A549 (cell line): ENCODE results near the gene DNMT1.

Experiments used
- MAFK ChIP-seq: fragments of 450-650 bp; IDR thresholded peaks from 2 replicates; pipeline ENCODE4 v1.6.1; 2014; ENCODE audit not compliant: partially characterized antibody
- POLR2A ChIP-seq: IDR thresholded peaks from 2 replicates; pipeline ENCODE4 v1.6.1; 2012; ENCODE audit warnings: mild to moderate bottlenecking, low read length
- RAD21 ChIP-seq, 2 experiments: fragments of >200 bp in 1 of 2; sonication (Bioruptor Twin) in 1 of 2; formaldehyde crosslinking in 1 of 2; IDR thresholded peaks in 1 of 2; conservative IDR thresholded peaks in 1 of 2; 2 replicates in 1 of 2; 3 replicates in 1 of 2; pipeline ENCODE4 v1.6.1; 2012 to 2018; ENCODE audit warnings: inconsistent platforms in 1 of 2
- TF ChIP-seq, protein P1 (sequence below): fragments of >200 bp; sonication (Bioruptor Twin); formaldehyde crosslinking; IDR thresholded peaks from 3 replicates; pipeline ENCODE4 v1.5.1; 2016
- TF ChIP-seq, protein P2 (sequence below): IDR thresholded peaks from 2 replicates; pipeline ENCODE4 v1.6.1; 2012
- TF ChIP-seq, protein P3 (sequence below): fragments of 450-650 bp; IDR thresholded peaks from 2 replicates; pipeline ENCODE4 v1.6.1; 2014; ENCODE audit warnings: antibody characterized with exemption
- TF ChIP-seq, protein P4 (sequence below): fragments of 200-600 bp; sonication (generic); IDR thresholded peaks from 2 replicates; pipeline ENCODE4 v1.6.1; 2016; ENCODE audit warnings: antibody characterized with exemption, mild to moderate bottlenecking, moderate library complexity

DNA sequence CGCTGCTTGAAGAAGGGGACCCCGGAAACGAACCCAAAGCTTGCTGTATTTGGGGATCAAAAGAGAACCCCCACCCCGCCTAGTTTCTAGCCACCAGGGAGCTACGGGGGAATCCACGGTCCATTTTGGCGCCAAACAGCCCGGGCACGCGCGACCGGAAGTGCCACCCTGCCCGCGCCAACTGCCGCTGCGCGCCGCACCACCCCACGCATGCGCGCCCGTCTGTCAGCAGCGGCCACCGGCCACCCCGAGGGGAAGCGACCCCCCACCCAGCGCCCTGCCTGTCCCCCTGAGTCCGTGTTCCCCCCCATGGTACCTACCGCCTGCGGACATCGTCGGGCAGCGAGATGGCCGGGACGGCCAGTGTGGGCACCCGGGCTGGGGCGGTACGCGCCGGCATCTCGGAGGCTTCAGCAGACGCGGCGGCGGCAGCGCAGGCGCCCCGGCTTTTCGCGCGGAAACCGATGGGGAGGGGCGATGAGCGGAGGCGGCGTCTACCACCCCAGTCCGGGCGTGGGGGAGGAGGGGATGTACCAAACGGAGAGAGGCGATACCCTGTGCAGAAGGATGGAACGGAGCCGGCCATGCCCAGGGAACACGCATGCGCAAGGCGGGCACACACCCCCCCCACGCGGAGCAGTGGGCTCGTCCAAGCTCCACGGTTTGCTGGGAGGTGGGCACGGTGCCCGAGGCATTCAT is at the start of gene DNMT1:
- TF ChIP-seq MAFK, result no peak
- TF ChIP-seq, protein P1, sequence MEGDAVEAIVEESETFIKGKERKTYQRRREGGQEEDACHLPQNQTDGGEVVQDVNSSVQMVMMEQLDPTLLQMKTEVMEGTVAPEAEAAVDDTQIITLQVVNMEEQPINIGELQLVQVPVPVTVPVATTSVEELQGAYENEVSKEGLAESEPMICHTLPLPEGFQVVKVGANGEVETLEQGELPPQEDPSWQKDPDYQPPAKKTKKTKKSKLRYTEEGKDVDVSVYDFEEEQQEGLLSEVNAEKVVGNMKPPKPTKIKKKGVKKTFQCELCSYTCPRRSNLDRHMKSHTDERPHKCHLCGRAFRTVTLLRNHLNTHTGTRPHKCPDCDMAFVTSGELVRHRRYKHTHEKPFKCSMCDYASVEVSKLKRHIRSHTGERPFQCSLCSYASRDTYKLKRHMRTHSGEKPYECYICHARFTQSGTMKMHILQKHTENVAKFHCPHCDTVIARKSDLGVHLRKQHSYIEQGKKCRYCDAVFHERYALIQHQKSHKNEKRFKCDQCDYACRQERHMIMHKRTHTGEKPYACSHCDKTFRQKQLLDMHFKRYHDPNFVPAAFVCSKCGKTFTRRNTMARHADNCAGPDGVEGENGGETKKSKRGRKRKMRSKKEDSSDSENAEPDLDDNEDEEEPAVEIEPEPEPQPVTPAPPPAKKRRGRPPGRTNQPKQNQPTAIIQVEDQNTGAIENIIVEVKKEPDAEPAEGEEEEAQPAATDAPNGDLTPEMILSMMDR, result no peak
- TF ChIP-seq, protein P2, sequence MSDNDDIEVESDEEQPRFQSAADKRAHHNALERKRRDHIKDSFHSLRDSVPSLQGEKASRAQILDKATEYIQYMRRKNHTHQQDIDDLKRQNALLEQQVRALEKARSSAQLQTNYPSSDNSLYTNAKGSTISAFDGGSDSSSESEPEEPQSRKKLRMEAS, result peak; percentile 74; the same call in 1 of the 2 replicates
- TF ChIP-seq POLR2A, result peak; percentile 65
- TF ChIP-seq, protein P3, sequence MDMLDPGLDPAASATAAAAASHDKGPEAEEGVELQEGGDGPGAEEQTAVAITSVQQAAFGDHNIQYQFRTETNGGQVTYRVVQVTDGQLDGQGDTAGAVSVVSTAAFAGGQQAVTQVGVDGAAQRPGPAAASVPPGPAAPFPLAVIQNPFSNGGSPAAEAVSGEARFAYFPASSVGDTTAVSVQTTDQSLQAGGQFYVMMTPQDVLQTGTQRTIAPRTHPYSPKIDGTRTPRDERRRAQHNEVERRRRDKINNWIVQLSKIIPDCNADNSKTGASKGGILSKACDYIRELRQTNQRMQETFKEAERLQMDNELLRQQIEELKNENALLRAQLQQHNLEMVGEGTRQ, result no peak
- TF ChIP-seq RAD21 (conservative IDR thresholded peaks at IDR 0.05 in 1 of 2, IDR thresholded peaks at IDR 0.05 in 1 of 2), result no peak
- TF ChIP-seq, protein P4, sequence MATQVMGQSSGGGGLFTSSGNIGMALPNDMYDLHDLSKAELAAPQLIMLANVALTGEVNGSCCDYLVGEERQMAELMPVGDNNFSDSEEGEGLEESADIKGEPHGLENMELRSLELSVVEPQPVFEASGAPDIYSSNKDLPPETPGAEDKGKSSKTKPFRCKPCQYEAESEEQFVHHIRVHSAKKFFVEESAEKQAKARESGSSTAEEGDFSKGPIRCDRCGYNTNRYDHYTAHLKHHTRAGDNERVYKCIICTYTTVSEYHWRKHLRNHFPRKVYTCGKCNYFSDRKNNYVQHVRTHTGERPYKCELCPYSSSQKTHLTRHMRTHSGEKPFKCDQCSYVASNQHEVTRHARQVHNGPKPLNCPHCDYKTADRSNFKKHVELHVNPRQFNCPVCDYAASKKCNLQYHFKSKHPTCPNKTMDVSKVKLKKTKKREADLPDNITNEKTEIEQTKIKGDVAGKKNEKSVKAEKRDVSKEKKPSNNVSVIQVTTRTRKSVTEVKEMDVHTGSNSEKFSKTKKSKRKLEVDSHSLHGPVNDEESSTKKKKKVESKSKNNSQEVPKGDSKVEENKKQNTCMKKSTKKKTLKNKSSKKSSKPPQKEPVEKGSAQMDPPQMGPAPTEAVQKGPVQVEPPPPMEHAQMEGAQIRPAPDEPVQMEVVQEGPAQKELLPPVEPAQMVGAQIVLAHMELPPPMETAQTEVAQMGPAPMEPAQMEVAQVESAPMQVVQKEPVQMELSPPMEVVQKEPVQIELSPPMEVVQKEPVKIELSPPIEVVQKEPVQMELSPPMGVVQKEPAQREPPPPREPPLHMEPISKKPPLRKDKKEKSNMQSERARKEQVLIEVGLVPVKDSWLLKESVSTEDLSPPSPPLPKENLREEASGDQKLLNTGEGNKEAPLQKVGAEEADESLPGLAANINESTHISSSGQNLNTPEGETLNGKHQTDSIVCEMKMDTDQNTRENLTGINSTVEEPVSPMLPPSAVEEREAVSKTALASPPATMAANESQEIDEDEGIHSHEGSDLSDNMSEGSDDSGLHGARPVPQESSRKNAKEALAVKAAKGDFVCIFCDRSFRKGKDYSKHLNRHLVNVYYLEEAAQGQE, result no peak
